ENCODE data around the gene NDUFB3. TPM values are rescaled to one million over a fixed set of nuclear protein-coding genes. Genes with fewer than 3 reads are reported as not detected.
"Not testable (repeated sequence)": the region's sequence is repeated elsewhere in the genome, so short reads cannot be mapped to it uniquely, and the experiment has no call there.

Gene NDUFB3
- total RNA-seq, 1 experiment from 2014 or later: 96.7 TPM

DNA sequence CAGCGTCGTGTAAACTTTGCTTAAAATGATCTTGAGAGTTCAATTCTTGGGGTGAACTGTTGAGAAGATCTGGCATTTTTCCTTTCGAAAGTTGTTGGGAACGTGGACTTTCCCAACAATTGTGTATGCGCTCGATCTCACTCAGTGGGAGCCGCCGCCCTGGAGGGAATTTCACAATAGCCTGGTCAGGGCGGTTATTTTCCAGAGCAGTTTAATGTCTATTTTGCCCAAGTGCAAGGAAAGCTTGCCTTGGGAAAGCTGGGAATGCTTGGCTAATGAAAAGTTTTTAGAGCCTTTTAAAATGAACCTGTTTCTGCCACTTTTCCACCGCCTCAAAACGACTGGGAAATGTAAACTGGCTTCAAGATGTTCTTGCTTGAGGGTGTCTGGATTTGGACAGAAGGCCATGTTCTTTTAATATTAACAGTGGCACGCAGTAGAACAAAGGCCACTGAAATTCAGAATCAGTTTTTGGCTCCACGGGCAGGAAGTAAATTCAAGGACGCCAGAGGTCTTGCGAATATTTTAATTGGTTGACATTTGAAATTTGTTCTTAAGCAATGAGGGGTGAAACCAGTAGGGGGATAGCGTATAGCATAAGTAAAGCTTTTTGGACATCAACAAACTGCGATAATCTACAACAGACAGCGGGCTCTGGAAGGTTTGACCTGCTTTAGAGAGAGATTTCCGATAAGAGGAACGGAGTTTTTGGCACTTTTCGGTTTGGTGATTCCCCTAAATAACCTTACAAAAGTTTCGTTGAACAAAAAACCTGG lies 45.3 kb downstream of the NDUFB3 start:
- Histone ChIP-seq H3K9me2 (ENCODE audit: insufficient read depth) (no peaks in the 10 kb centered on the region), H4K20me1 (ENCODE audit: insufficient read depth) (no peaks in the 10 kb centered on the region), H3F3A (ENCODE audit: insufficient read depth, low read depth) (peaks cover 46% of the 10 kb centered on the region), H3K9me3 (ENCODE audit: insufficient read depth, low read depth) (no peaks in the 10 kb centered on the region), H3K79me2 (ENCODE audit: low read depth) (peaks cover 51% of the 10 kb centered on the region), H2AFZ (peak overlapping the region; percentile 93), H3K27me3 (ENCODE audit: insufficient read depth, low read depth) (no peaks in the 10 kb centered on the region), H3K36me3 (ENCODE audit: low read depth) (peaks cover 12% of the 10 kb centered on the region; the same call in 1 of the 2 replicates), H3K4me1 (replicated peaks; ENCODE audit: insufficient read depth) (peaks cover 47% of the 10 kb centered on the region), H3K27ac (peak overlapping the region; percentile 100), H3K4me2 (peak overlapping the region; percentile 89), H3K4me3 (peak overlapping the region; percentile 68)
- ChIA-PET CTCF (interaction anchor here (0.6 to 0.7 kb wide), 5 partner anchors 16 to 111 kb away, joined by 3 to 6 read pairs (median 3); no protein-coding TSS in a partner anchor), POLR2A (ENCODE audit: unreplicated experiment) (interaction anchor here (0.7 to 1.1 kb wide), 3 partner anchors 31 to 115 kb away, joined by 3 to 5 read pairs (median 5); no protein-coding TSS in a partner anchor)
- intact Hi-C loops (cut with micrococcal nuclease; ENCODE audit: unreplicated experiment): loop anchor here (5.0 kb wide), 2 partner anchors 45 to 155 kb away; partner anchors contain the start of genes HYCC2, NDUFB3 and ORC2
- BruUV-seq (replicated peaks): no TSS peak
- no peak for TF ChIP-seq EZH2 (IDR thresholded peaks at IDR 0.05; ENCODE audit: low read depth)
- TF ChIP-seq, protein P1, sequence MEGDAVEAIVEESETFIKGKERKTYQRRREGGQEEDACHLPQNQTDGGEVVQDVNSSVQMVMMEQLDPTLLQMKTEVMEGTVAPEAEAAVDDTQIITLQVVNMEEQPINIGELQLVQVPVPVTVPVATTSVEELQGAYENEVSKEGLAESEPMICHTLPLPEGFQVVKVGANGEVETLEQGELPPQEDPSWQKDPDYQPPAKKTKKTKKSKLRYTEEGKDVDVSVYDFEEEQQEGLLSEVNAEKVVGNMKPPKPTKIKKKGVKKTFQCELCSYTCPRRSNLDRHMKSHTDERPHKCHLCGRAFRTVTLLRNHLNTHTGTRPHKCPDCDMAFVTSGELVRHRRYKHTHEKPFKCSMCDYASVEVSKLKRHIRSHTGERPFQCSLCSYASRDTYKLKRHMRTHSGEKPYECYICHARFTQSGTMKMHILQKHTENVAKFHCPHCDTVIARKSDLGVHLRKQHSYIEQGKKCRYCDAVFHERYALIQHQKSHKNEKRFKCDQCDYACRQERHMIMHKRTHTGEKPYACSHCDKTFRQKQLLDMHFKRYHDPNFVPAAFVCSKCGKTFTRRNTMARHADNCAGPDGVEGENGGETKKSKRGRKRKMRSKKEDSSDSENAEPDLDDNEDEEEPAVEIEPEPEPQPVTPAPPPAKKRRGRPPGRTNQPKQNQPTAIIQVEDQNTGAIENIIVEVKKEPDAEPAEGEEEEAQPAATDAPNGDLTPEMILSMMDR (conservative IDR thresholded peaks at IDR 0.05): peak; percentile 37; the same call in 1 of the 2 replicates
- peak; percentile 47 to 87 for DNase-seq

- not testable (repeated sequence) for H3K27me3 ChIP-seq (ENCODE audit: insufficient read depth, low read depth); H3K9me2 ChIP-seq (ENCODE audit: insufficient read depth); DNase-seq; BruUV-seq (replicated peaks); H3K9me3 ChIP-seq (ENCODE audit: insufficient read depth, low read depth); H4K20me1 ChIP-seq (ENCODE audit: insufficient read depth)
- CTCF ChIA-PET: interaction anchor here (0.6 kb wide), 3 partner anchors 15 to 111 kb away, joined by 3 to 6 read pairs (median 4); no protein-coding TSS in a partner anchor
- H3K4me1 ChIP-seq (replicated peaks; ENCODE audit: insufficient read depth): peaks cover 53% of the 10 kb centered on the region
- H3F3A ChIP-seq (ENCODE audit: insufficient read depth, low read depth): peaks cover 47% of the 10 kb centered on the region
- peaks cover 57% of the 10 kb centered on the region for H3K79me2 ChIP-seq (ENCODE audit: low read depth)
- H2AFZ ChIP-seq: peak overlapping the region; percentile 93
- POLR2A ChIA-PET (ENCODE audit: unreplicated experiment): interaction anchor here (0.7 to 1.1 kb wide), 2 partner anchors 31 to 115 kb away, joined by 3 to 5 read pairs; no protein-coding TSS in a partner anchor
- peak overlapping the region; percentile 68 for H3K4me3 ChIP-seq
- peak overlapping the region; percentile 100 for H3K27ac ChIP-seq
- H3K36me3 ChIP-seq (ENCODE audit: low read depth): peaks cover 14% of the 10 kb centered on the region; the same call in 1 of the 2 replicates
- peak overlapping the region; percentile 89 for H3K4me2 ChIP-seq
- intact Hi-C loops (cut with micrococcal nuclease; ENCODE audit: unreplicated experiment): loop anchor here (1.0 to 5.0 kb wide), 5 partner anchors 32 to 155 kb away; partner anchors contain the start of genes HYCC2, NDUFB3 and ORC2
Observed at GRCh38 chr2:201117735-201118094, 45.9 kb downstream of the NDUFB3 start.

GRCh38 chr2:201118121-201118960 lies 46.5 kb downstream of the NDUFB3 start:
- peak overlapping the region; percentile 93 for H2AFZ ChIP-seq
- no peak for TF ChIP-seq EZH2 (IDR thresholded peaks at IDR 0.05; ENCODE audit: low read depth)
- TF ChIP-seq, protein P1 (conservative IDR thresholded peaks at IDR 0.05): peak; percentile 56; the same call in 1 of the 2 replicates
- peak overlapping the region; percentile 89 for H3K4me2 ChIP-seq
- peak; percentile 77 to 87 for DNase-seq
- no peaks in the 10 kb centered on the region for H4K20me1 ChIP-seq (ENCODE audit: insufficient read depth)
- H3K4me3 ChIP-seq: peak overlapping the region; percentile 68
- no peaks in the 10 kb centered on the region for H3K9me3 ChIP-seq (ENCODE audit: insufficient read depth, low read depth)
- H3K9me2 ChIP-seq (ENCODE audit: insufficient read depth): no peaks in the 10 kb centered on the region
- peak overlapping the region; percentile 100 for H3K27ac ChIP-seq
- CTCF ChIA-PET: interaction anchor here (0.6 kb wide), 3 partner anchors 16 to 661 kb away, joined by 3 to 6 read pairs (median 4); no protein-coding TSS in a partner anchor
- peaks cover 14% of the 10 kb centered on the region; the same call in 1 of the 2 replicates for H3K36me3 ChIP-seq (ENCODE audit: low read depth)
- BruUV-seq (replicated peaks): TSS peak; percentile 21
- H3K4me1 ChIP-seq (replicated peaks; ENCODE audit: insufficient read depth): peaks cover 59% of the 10 kb centered on the region
- H3K79me2 ChIP-seq (ENCODE audit: low read depth): peaks cover 63% of the 10 kb centered on the region
- peaks cover 53% of the 10 kb centered on the region for H3F3A ChIP-seq (ENCODE audit: insufficient read depth, low read depth)
- intact Hi-C loops (cut with micrococcal nuclease; ENCODE audit: unreplicated experiment): loop anchor here (1.0 to 5.0 kb wide), 5 partner anchors 31 to 156 kb away; partner anchors contain the start of genes HYCC2, NDUFB3 and ORC2
- no peaks in the 10 kb centered on the region for H3K27me3 ChIP-seq (ENCODE audit: insufficient read depth, low read depth)
- POLR2A ChIA-PET (ENCODE audit: unreplicated experiment): interaction anchor here (0.6 to 1.0 kb wide), 3 partner anchors 27 to 333 kb away, joined by 4 to 7 read pairs (median 5); partner anchors contain the start of gene TRAK2

Measured in PC-9 (cell line).